ENCODE measurements around the gene VASH1.

- TF ChIP-seq POLR2A (IDR thresholded peaks at IDR 0.05) (no peak), CTCF (IDR thresholded peaks at IDR 0.05) (no peak)
These were observed 71.3 kb downstream of the VASH1 start for GRCh38 chr14:76832503-76832988.

All from breast epithelium (tissue), 3 donors.